ENCODE results near the gene RPS18. TPM values are rescaled to one million over a fixed set of nuclear protein-coding genes. Genes with fewer than 3 reads are reported as not detected.

Gene RPS18
- total and polyA plus RNA-seq, 2 of the 13 experiments (the other 11 are each of a cell fraction or from before 2014, with no cell fraction given) = 3,896 to 5,806 TPM

- in situ Hi-C loops (cut with HindIII; ENCODE audit: extremely low pct_ligation_motif_present, low pct_unique_long_range_greater_than_20kb) = no loop called here
- FAIRE-seq = no peak
- H3K4me2 ChIP-seq (ENCODE audit: low read depth, low read length) = no peak overlapping the region
Observed at GRCh38 chr6:33252759-33253158, 19.1 kb upstream of the RPS18 start.

GRCh38 chr6:33254591-33254990 is 17.3 kb upstream of the RPS18 start:
- no peak overlapping the region for H3K4me2 ChIP-seq (ENCODE audit: low read depth, low read length)
- H3K27me3 ChIP-seq (ENCODE audit: control insufficient read depth in 1 of 2, insufficient read depth in 2 of 2, low read length in 2 of 2) = no peaks in the 10 kb centered on the region
- no peak overlapping the region for H3K27ac ChIP-seq (ENCODE audit: extremely low read length, insufficient read depth, low read length)
- ChIA-PET POLR2A (interaction anchor here (1.0 to 3.0 kb wide), 3 partner anchors 17 to 55 kb away, joined by 4 to 16 read pairs (median 5); partner anchors contain the start of genes HSD17B8, RPS18 and VPS52), CTCF (ENCODE audit: low intra/inter-chr PET ratio, low total read pairs) (no interaction called here)
- H3K4me1 ChIP-seq (ENCODE audit: insufficient read depth, low read length) = peaks cover 26% of the 10 kb centered on the region
- H2AFZ ChIP-seq (ENCODE audit: low read length) = no peak overlapping the region
- H3K9me3 ChIP-seq (ENCODE audit: low read length) = no peaks in the 10 kb centered on the region
- BruUV-seq (replicated peaks) = no TSS peak
- H4K20me1 ChIP-seq (ENCODE audit: insufficient read depth, low read length) = no peaks in the 10 kb centered on the region
- in situ Hi-C loops (cut with HindIII; ENCODE audit: extremely low pct_ligation_motif_present, low pct_unique_long_range_greater_than_20kb) = no loop called here
- ATAC-seq = no peak
- H3K79me2 ChIP-seq (ENCODE audit: insufficient read depth, low read length) = no peaks in the 10 kb centered on the region
- peaks cover 7 to 11% of the 10 kb centered on the region in 2 experiments; a peak in 4 of 5 replicates for H3K36me3 ChIP-seq (replicated peaks in 1 of 2; ENCODE audit: control insufficient read depth in 1 of 2, insufficient read depth in 2 of 2, low read length in 2 of 2)
- no peak overlapping the region for H3K4me3 ChIP-seq (replicated peaks in 1 of 3; ENCODE audit: insufficient read depth in 1 of 3, low read depth in 2 of 3, low read length in 3 of 3)
- DNase-seq (ENCODE audit: low spot score) = no peak
- intact Hi-C loops (cut with micrococcal nuclease; ENCODE audit: unreplicated experiment) = no loop called here
- no peak for TF ChIP-seq GATA4 (IDR thresholded peaks at IDR 0.05; ENCODE audit: borderline replicate concordance, low read depth)
- TF ChIP-seq ZNF562 (CRISPR knock-in tag; IDR thresholded peaks at IDR 0.05; ENCODE audit: borderline replicate concordance) = no peak
- no peak for TF ChIP-seq ATAD3A (CRISPR knock-in tag; IDR thresholded peaks at IDR 0.05)
- no peak for FAIRE-seq
- H3K9ac ChIP-seq (ENCODE audit: insufficient read depth, low read depth, low read length) = no peak overlapping the region
- 96% methylated on average over 4 of the region's 4 CpGs for WGBS (ENCODE audit: low lambda C conversion rate)

More at GRCh38 chr6:33252759-33253158, 19.1 kb upstream of the RPS18 start:
- no peak overlapping the region for H3K27ac ChIP-seq (ENCODE audit: extremely low read length, insufficient read depth, low read length)
- no TSS peak for BruUV-seq (replicated peaks)
- no peaks in the 10 kb centered on the region for H3K9me3 ChIP-seq (ENCODE audit: low read length)
- H3K4me1 ChIP-seq (ENCODE audit: insufficient read depth, low read length) = peaks cover 37% of the 10 kb centered on the region
- no peaks in the 10 kb centered on the region for H3K79me2 ChIP-seq (ENCODE audit: insufficient read depth, low read length)
- POLR2A ChIA-PET = no interaction called here
- no peak overlapping the region for H2AFZ ChIP-seq (ENCODE audit: low read length)
- ATAC-seq = no peak
- H3K36me3 ChIP-seq (replicated peaks in 1 of 2; ENCODE audit: control insufficient read depth in 1 of 2, insufficient read depth in 2 of 2, low read length in 2 of 2) = peaks cover 3 to 5% of the 10 kb centered on the region in 2 experiments; a peak in 4 of 5 replicates
- TF ChIP-seq NRL (CRISPR knock-in tag; IDR thresholded peaks at IDR 0.05; ENCODE audit: borderline replicate concordance) = no peak
- no peak for TF ChIP-seq ZNF770 (CRISPR knock-in tag; IDR thresholded peaks at IDR 0.05)
- peak; percentile 26; the same call in 1 of the 2 replicates for TF ChIP-seq RBFOX2 (IDR thresholded peaks at IDR 0.05; ENCODE audit: low read depth, low read length)
- CTCF ChIA-PET (ENCODE audit: low intra/inter-chr PET ratio, low total read pairs) = no interaction called here
- no peaks in the 10 kb centered on the region for H3K27me3 ChIP-seq (ENCODE audit: control insufficient read depth in 1 of 2, insufficient read depth in 2 of 2, low read length in 2 of 2)
- no peaks in the 10 kb centered on the region for H4K20me1 ChIP-seq (ENCODE audit: insufficient read depth, low read length)
- intact Hi-C loops (cut with micrococcal nuclease; ENCODE audit: unreplicated experiment) = no loop called here
- H3K4me3 ChIP-seq (replicated peaks in 1 of 3; ENCODE audit: insufficient read depth in 1 of 3, low read depth in 2 of 3, low read length in 3 of 3) = no peak overlapping the region
- no peak overlapping the region for H3K9ac ChIP-seq (ENCODE audit: insufficient read depth, low read depth, low read length)
- DNase-seq (ENCODE audit: low spot score) = no peak

Data from HepG2 (cell line).